ENCODE data around the gene CEP162. TPM values are rescaled to one million over a fixed set of nuclear protein-coding genes. Genes with fewer than 3 reads are reported as not detected.
A peak's percentile ranks its signal among the peaks of the same experiment; 100 is the strongest.
"Not testable (repeated sequence)": the region's sequence is repeated elsewhere in the genome, so short reads cannot be mapped to it uniquely, and the experiment has no call there.

The CEP162 gene
- total and polyA plus RNA-seq, 8 donors, result 2.2 to 8.5 (median 4.9) TPM

GRCh38 chr6:84197708-84198107 lies 29.7 kb downstream of the CEP162 start:
- no peak for DNase-seq
- Histone ChIP-seq H3K4me1 (peaks cover 0 to 2% (median 0%) of the 10 kb centered on the region in 3 donors), H3K27me3 (no peaks in the 10 kb centered on the region), H3K4me3 (no peak overlapping the region), H3K9me3 (no peaks in the 10 kb centered on the region), H3K27ac (no peak overlapping the region), H3K36me3 (peaks cover 0 to 14% (median 2%) of the 10 kb centered on the region in 3 donors)
- FAIRE-seq, result no peak
- 78 to 92% methylated on average over 2 of the region's 2 CpGs for WGBS, 2 donors
- ATAC-seq, result no peak
- TF ChIP-seq CTCF (IDR thresholded peaks at IDR 0.05), result no peak
- intact Hi-C loops (cut with DNase I), result no loop called here

DNA sequence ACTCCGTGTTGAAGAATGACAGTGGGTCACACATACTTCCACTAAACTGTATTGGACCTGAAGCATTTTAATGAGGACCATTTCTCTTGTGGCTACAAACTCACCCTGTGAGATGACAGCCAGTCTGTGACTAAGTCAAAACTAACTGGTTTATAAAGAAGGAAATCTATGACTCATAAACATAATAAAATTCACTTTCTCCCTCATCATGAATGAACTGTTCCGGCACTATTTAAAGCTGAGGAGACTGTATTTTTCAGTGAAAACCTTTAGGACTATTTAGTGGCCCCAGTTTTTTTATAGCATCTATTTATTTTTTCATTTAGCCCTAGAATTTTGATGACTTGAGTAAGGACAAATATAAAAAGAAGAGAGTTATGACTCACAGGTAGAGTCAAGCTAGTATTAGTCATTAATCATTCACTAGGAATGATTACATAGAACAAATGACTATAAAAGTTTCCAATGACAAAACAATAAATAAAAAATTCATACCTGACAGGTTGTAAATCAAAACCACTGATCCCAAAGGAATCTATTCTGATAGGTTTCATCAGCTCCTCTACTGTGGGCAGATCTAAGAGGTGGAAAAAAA lies 34.2 kb downstream of the CEP162 start:
- intact Hi-C loops (cut with DNase I), result no loop called here
- H3K4me1 ChIP-seq, result peaks cover 0 to 5% (median 0%) of the 10 kb centered on the region in 3 donors
- peak overlapping the region in 1 of 4 donors; percentile 5 for H3K27ac ChIP-seq
- no peak overlapping the region for H3K4me3 ChIP-seq
- FAIRE-seq (no peak), ATAC-seq (peak; percentile 46 to 82 (median 60)), DNase-seq (no peak)
- 59 to 74% methylated on average over 2 of the region's 2 CpGs for WGBS, 2 donors
- no peaks in the 10 kb centered on the region for H3K27me3 ChIP-seq
- TF ChIP-seq CTCF (IDR thresholded peaks at IDR 0.05), result no peak
- H3K9me3 ChIP-seq, result no peaks in the 10 kb centered on the region
- H3K36me3 ChIP-seq, result peaks cover 0 to 21% (median 0%) of the 10 kb centered on the region in 3 donors

- Histone ChIP-seq H3K36me3 (peaks cover 0 to 13% (median 0%) of the 10 kb centered on the region in 3 donors), H3K9me3 (no peaks in the 10 kb centered on the region), H3K4me3 (no peak overlapping the region), H3K4me1 (peaks cover 0 to 5% (median 0%) of the 10 kb centered on the region in 3 donors), H3K27ac (no peak overlapping the region), H3K27me3 (no peaks in the 10 kb centered on the region)
- no peak for FAIRE-seq
- ATAC-seq, result no peak
- TF ChIP-seq CTCF (IDR thresholded peaks at IDR 0.05), result no peak
- WGBS, 2 donors, result 93 to 95% methylated on average over 2 of the region's 2 CpGs
- no peak for DNase-seq
- intact Hi-C loops (cut with DNase I), result no loop called here
Observed at GRCh38 chr6:84191802-84192201, 35.6 kb downstream of the CEP162 start.

DNA sequence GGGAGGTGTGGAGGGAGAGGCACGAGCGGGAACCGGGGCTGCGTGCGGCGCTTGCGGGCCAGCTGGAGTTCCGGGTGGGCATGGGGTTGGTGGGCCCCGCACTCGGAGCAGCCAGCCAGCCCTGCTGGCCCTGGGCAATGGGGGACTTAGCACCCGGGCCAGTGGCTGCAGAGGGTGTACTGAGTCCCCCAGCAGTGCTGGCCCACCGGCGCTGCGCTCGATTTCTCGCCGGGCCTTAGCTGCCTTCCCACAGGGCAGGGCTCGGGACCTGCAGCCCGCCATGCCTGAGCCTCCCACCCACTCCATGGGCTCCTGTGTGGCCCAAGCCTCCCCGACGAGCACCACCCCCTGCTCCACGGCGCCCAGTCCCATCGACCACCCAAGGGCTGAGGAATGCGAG lies 38.1 kb downstream of the CEP162 start:
- 94 to 95% methylated on average over 3 to 25 of the region's 25 CpGs for WGBS, 2 donors
- H3K36me3 ChIP-seq; ATAC-seq; H3K4me3 ChIP-seq; H3K9me3 ChIP-seq; FAIRE-seq; H3K4me1 ChIP-seq; DNase-seq; H3K27ac ChIP-seq; intact Hi-C loops (cut with DNase I); H3K27me3 ChIP-seq: not testable (repeated sequence)

DNA sequence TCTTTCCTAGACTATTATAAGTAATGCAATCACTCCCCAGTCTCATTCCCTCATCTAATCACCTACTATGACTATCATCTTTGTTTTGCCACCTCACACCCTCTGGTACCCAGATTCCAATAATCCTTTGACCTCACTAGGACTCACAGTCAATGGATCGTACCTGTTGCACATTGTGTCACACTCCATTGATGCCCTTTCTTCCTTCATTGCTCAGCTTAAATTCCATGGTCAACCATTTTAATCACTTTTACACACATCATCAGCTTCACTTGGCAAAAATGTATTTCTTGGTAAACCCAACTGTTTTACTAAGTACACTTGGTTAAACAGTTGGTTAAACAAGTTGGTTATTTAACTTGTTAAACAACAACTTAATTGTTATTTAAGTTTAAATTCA lies 44.0 kb downstream of the CEP162 start:
- H3K27me3 ChIP-seq, result no peaks in the 10 kb centered on the region
- H3K4me1 ChIP-seq, result no peaks in the 10 kb centered on the region
- H3K4me3 ChIP-seq, result no peak overlapping the region
- ATAC-seq (no peak), DNase-seq (no peak), FAIRE-seq (no peak)
- H3K27ac ChIP-seq, result no peak overlapping the region
- H3K9me3 ChIP-seq, result no peaks in the 10 kb centered on the region
- intact Hi-C loops (cut with DNase I), result no loop called here
- no peak for TF ChIP-seq CTCF (IDR thresholded peaks at IDR 0.05)
- WGBS, 2 donors, result 88 to 94% methylated on average over 1 of the region's 1 CpG
- peaks cover 0 to 4% (median 0%) of the 10 kb centered on the region in 3 donors for H3K36me3 ChIP-seq
